ENCODE measurements around the gene STAMBPL1.
"Not testable (repeated sequence)": the region's sequence is repeated elsewhere in the genome, so short reads cannot be mapped to it uniquely, and the experiment has no call there.

Gene STAMBPL1

DNA sequence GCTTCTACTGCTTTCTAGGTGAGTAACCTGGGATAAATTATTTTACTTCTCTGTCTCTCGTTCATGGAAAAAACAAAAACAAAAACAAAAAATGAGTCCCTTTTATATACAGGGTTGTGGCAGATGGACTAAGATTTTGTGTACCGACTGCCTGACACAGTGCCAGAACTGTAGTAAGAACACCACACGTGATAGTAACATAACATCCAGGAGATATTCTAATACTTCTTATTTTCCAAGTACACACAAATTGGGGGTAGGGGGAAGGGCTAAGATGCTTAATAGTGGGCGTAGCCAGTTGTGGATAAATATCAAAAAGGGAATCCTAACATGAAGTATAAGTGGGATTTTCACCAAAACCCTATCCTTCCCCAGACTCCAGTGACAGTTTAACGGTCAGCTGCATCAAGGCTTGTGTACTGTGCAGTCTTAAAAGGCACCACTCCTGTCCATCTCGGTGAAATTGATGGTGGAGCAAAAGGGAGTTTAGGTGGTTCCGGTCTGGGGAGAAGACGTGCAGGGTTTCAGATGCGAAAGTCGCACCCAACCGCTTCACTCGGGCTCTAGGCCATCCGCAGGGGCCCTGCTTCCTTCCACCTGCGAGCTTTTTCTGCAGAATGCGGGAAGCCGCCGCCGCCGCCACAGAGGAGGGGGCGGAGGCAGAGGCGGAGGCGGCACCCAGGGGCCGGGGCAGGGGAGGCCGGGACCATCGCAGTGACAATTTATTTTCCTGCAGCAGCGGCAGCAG lies at the start of gene STAMBPL1:
Gene STAMBPL1, plus strand, starts transcription at position 712 of the 748 bp plus-strand sequence. CDS start 21,464 bp downstream, outside the sequence.
- DNase-seq, result peak; percentile 74

DNA sequence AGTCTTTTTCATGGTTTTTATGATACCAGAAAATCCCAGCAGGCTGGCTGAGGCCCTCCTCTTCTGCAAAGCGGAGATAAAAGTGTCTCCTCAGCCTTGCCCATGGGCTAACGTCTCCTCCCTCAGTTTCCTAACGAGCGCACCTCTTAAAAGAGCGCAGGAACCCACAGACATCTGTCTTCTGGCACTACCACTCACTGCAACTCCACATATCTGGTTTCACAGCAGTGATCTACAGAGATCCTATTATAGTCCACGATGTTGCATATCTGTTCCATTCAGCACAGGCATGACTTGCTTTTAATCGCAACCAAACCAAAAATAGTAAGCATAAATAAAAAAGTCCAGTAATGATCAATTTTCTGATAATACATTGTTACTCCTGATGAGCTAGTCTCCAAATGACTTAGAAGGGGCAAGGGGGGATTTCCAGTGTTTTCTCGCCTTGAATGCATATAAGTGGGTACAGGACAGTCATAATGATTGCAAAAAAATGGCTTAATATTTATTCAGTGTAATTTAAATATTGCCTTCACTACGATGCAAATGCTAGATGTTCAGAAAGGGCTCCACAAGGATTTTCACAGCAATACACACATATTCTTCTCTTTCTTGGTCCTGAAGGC lies 49.3 kb upstream of the STAMBPL1 start:
- DNase-seq, result peak; percentile 13

DNA sequence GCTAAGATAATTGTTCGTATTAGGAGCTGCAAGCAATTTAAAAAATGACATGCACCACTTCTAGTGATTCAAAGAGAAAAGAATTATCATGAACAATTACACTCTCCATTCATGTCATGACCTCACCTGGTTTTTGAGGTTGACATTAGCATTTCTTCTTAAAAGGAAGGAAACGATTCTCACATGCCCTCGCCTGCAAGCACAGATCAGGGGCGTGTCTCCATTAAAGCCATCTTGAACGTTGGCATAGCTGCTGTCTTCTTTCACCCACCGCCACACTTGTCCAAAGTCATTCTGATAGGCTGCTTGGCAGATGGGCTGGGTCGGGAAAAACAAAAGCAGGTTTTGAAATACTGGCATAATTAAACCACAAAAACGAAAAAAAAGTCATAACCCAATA lies 48.3 kb upstream of the STAMBPL1 start:
- DNase-seq, result peak; percentile 73

DNA sequence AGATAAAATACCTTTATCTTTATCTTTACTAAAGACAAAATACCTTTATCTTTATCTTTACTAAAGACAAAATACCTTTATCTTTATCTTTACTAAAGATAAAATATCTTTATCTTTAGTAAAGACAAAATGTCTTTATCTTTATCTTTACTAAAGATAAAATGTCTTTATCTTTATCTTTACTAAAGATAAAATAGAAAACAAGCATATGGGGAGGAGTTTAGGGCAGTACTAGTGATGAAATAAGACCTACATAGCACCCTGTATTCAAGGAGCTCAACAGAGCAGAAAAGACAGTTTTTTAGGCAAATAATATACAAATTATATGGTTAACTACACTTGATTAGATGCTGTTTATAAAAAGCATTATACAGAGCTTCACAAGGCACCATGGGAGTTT lies 47.7 kb upstream of the STAMBPL1 start:
- no peak for DNase-seq

DNA sequence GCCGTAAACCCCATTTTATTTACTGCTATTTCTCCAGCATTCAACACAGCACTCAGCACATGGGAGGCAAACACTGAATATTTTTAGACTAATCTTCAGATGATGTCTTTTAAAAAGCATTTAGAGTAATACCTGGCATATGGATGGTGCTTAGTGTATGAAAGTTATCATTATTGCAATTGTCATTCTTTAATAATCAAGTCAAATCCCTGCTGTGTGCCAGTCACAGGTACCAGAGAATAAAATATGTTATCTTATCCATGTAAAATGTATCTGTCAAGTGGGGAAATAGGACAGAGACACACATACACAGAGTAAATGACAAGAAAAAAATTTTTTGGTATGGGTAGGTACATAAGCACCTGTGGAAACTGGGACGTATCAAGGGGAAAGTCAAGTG lies 46.9 kb upstream of the STAMBPL1 start:
- DNase-seq, result no peak

DNA sequence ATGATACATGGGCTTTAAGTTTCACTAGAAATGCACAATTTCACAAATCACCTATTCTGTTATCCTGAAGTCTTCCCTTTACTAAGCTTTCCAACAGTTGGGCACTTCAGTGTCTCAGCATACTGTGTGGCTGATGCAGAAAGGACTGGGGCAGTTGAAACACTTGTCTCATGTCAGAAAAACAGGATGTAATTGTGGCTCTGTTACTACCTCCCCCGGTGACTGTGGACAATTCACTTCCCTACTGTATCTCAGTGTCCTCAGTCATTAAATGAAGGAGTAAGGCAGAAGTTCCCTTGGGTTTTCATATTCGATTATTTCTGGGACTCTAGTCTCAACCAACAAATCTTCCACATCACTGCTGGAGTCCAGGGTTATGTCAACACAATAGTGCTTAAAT lies 46.3 kb upstream of the STAMBPL1 start:
- no peak for DNase-seq

DNA sequence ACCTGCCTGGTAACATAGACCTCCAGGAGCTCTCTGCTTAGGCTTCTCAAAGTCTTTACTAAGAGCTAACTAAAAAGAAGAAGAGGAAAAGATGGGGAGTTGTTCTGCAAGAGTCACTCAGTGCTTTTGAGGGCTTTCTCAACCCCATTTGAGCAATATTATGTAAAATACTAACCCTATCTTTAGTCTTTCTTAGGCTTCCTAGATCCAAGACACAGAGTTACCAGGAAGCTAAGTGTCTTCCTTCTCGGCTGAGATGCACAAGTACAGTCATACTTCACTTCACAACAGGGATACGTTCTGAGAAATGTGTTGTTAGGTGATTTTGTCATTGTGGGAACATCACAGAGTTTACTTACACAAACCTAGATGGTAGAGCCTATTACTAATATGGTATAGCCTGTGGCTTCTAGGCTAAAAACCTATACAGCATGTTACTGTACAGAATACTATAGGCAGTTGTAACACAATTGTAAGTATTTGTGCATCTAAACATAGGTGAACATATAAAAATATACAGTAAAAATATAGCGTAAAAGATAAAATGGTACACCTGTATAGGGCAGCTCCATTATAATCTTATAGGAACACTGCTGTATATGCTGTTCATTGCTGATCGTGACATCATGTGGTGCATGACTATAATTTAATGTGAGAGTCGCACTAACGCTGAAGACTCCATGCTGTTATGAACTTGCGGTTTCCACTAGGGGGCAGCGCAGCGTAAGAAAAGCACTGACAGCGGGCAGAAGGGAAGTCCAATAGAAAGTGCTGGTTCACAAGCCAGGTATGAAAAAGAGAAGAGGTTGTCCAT lies 44.7 kb upstream of the STAMBPL1 start:
- DNase-seq, result peak; percentile 89

DNA sequence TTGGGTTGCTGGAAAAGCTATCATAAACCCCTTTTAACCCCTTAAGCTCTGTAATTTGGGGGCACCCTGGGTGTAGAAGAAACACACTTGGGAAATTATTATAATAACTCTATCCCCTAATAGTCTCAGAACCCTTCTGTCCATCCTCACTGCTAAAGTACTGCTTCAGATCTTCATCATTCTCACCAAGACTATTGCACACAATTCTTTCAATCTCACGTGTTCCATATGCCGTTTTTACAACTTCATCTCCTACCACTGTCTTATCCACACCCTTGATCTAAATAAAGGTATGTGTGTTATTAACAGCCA lies 44.2 kb upstream of the STAMBPL1 start:
- no peak for DNase-seq

DNA sequence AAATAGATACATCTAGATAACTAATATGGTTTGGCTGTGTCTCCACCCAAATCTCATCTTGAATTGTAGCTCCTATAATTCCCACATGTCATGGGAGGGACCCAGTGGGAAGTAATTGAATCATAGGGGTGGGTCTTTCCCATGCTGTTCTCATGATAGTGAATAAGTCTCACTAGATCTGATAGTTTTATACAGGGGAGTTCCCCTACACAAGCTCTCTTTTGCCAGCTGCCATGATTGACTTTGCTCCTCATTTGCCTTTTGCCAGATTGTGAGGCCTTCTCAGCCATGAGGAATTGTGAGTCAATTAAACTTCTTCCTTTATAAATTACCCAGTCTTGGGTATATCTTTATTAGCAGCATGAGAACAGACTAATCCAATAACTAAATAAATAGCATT lies 42.4 kb upstream of the STAMBPL1 start:
- not testable (repeated sequence) for DNase-seq

DNA sequence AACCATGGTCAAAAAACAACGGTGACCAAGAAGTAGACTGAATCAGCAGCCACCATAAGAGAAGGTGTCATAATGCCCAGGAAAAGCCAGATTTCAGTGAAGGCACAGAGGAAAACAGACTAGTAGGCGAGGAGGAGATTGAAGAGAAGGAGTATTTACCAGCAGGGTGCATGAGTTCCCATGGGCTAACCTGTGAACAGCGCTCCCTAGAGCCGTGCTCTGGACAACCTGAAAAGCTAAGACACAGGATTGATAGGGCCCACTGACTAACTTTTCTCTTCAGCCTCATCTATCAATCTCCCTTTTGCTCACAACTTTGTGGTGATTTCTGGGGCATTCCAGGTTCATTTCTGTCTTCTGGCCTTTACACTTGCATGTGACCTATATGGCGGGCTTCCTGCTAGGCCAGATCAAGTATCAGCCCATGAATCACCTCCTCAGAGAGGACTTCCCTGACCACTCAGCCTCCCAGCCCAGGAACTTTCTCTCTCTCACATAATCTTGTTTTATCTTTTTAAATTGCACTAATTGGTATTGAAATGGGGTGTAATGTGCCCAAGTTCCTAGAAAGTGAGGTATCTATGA lies 41.2 kb upstream of the STAMBPL1 start:
- DNase-seq, result no peak

DNA sequence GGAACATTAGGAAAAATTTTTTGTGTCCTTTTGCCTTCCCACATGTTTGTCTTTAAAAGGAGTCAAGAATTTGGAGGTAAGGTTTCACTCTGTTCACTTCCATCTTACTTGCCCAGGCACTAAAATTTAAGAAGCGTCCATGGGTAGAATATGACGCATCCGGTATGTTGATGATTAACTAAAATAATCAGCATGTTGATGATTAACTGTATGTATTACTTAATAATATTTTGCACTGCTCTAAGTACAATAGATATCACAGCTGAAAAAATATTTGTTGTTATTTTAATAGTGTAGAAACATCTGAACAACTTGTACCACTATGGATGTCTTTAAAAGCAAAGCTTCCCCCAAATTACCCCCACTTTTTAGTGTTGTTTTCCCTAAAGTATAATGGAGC lies 39.9 kb upstream of the STAMBPL1 start:
- no peak for DNase-seq

DNA sequence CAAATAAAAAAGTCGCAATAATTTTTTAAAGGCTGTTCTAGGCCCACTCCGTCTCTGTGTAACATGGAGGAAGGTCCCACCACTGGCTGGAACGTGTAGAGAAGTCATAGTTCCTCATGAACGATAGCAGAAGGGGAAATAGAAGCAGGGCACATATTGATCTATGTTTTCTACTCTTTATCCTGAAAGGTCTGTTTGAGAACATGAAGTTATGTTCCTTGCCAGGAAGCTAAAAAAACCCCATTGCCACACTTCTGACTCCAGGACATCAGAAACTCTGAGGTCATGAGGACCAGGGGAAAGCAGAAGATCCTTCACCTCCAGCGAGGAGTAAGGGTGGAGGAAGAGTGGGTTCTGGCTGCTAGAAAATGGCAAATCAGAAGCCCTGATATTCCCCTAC lies 39.2 kb upstream of the STAMBPL1 start:
- DNase-seq, result no peak

DNA sequence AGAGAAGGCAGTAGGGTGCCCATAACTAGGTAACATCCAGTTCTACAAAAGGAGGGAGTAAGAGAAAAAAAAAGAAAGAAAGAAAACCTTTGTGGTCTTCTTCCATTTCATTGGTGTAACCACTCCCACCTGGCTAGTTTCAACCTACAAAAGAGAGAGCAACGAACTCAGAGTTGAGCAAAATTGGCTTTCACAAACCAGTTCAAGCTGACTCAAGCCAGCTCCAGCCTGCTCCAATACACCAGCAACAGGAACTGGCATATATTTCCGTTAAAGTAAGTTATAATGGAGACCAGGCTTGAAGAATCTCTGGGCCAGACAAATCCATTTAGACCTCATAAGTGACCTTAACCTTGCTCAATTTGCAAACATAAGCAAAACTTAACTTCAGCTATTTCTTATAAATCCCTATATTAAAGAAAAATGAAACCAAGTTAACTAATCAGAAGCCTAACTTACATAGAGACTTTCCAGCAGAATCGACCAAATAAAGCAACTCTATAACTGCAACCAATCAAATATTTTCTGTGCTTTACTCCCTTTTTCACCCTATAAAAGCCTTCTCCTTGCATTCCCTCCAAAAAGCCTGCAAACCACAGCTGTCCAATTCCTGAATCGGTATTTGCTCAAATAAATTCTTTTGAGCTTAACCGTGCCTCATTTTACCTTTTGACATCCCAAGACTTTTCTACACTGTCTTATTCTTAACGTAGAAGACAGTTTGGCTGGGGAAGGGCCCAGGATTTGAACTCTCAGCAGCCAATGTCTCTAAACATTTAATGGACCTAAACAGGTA lies 38.5 kb upstream of the STAMBPL1 start:
- DNase-seq, result no peak

DNA sequence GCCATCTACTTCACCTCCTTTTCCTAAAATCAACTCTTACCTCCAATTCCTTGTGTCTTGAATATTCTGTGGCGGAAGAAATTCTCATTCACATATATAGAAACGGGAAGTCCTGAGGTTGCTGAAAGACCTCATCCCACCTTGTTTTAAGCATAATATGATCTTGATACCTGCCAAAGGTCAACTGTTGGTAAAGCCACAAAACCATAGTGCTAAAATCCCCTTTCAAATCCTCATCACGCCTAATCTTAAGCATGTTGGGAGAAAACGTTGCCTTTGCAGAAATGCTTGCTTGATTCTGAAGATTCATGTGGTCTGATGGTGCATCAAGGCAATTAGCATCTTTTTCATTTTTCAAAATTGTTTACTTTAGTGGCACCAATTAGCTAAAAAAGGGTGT lies 36.9 kb upstream of the STAMBPL1 start:
- no peak for DNase-seq

DNA sequence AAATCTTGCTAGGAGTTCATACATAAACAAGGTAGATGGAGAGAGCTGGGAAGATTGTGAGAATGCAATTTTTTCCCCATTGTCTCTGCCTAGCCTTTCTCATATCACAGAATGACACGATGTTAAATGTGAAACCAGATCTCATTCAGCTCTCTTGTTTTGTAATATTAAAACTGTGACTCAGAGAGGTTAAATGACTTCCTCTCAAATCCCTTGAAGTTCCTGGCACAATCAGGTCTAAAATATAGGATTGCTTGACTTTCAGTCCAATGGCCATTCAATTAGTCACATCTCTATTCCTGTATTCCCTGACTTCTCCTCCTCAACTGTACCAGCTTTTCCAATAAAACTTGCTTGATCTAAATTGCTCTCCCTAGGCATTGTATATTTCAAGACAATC lies 31.5 kb upstream of the STAMBPL1 start:
- DNase-seq, result no peak

DNA sequence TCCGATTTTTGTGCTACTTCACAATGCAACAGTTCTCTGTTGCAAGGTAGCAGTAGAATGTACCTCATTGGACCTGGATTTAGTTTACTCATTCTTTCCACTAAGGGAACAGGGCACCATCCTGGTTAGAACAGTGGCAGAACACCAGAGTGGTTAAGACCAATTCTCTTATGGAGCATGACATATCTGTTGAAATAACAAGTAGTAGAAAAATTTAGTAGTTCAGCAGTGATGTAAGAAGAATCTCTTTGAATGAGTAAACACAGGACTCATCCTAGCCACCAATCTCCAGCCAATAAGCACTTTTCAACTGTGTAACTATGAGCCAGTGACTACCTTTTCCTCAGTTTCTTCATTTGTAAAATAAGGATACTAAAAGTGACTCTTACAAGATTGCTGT lies 30.8 kb upstream of the STAMBPL1 start:
- no peak for DNase-seq

DNA sequence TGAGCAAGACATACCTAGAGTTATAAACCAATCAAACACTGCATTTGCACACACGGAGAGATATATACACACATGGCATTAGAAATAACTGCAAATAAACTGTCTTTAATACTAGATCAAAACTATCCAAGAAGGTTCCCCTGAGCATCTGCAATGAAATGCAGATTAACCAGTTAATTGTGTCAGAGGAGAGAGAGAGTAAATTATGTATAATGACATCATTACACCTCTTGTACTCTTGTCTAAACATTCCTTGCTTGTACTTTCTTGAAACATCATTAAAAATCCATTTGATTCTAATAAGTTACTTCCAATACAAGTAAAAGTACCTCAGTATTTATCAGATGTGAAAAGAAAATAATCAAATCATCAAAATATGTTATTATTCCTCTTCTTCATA lies 29.3 kb upstream of the STAMBPL1 start:
- DNase-seq, result no peak

DNA sequence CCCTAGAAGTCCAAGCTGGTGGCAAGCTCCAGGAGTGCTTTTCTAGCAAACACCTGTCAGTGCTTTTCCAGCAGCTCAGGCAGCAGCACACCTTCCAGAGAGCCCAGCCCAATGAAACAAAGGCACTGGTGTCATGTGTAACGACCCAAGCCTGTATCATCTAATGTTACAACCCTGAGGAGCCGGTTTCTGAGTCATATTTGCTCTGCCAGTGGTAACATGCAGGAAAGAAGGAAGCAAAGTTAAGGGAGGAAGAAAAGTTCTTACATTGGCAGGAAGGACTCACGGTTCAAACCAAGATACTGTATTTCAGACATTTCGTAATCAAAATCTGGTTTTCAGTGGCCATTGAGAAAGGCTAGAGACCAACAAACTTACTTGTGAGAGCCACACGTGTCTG lies 28.3 kb upstream of the STAMBPL1 start, which contains the start of gene ANKRD22:
Gene ANKRD22, minus strand, starts transcription at position 139 of the 400 bp plus-strand sequence. CDS start 237 bp downstream, outside the sequence.
- DNase-seq, result no peak

DNA sequence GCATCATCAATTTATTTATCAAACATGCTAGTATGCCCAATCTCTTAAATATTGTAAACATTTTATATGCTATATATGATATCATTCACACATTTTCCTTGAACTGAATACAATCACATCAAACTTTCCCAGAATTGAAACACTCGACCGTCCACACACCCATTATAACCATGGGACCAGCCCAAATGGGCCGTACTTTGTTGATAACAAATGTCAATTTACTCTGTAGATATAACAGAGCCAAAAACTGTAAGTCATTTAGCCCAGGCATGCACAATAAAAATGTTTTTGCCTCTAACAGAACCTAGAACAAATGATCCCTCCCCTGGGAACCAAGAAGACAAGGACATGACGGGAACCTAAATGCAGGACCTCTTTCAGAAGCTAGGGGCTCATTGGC lies 27.7 kb upstream of the STAMBPL1 start:
- no peak for DNase-seq

DNA sequence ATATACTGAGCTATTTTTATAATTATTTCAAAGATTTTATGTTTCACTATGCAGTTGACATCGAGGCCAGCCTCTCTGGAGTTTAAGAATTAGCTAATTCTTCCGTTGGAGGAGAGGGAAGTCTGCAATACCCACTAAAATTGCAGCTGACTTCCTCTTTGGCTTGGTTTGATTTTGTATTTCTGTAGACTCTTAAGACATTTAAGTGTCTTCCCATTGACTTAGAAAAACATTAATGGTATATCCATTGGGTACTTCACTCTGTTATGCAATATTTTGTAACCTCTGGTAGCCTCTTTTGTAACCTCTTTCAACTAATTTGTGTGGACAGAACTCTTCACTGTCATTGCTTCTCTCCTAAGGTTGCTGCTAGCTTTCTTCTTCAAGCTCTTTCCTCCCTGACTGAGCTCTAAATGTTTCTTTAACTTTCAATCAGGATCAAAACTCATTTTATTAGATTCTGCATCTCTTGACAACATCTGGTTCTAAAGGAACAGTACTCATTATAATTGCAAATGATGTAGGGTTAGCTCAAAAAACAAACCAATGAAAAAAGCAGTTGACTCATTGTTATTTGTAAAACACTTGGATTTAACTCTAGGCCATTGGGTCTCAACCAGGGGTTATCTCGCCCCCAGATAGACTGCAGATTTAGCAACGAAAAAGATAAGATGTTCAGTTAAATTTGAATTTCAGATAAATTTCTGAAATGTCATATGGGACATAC lies 26.7 kb upstream of the STAMBPL1 start:
- DNase-seq, result no peak

DNA sequence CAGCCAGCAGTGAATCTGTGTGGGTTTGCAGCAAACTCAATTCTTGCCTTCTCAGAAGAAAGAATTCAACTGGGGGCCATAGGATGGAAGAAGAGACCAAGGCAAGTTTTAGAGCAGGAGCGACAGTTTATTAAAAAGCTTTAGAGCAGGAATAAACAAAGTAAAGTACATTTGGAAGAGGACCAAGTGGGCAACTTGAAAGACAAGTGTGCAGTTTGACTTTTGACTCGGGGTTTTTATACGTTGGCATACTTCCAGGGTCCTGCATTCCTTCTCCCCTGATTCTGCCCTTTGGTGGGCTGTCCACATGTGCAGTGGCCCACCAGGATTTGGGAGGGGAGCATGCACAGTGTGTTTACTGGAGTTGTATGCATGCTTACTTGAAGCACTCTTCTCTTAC lies 25.4 kb upstream of the STAMBPL1 start:
- DNase-seq, result no peak

DNA sequence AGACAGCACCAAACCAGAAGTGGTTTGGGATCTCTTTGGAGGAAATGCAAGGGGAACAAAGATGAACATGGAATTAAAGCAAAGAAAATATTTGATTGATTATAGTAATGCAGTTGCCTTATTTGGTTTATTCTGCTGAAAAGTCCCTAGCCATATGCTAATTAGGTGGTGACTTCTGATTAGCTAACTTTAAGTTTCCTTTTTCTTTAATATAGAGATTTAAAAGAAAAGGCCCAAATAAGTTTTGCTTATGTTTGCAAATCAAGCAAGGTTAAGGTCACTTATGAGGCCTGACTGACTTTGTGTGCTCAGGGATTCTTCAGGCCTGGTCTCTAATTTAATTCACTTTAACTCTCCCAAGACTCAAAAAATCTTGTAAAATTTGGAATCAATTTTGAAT lies 22.2 kb upstream of the STAMBPL1 start:
- no peak for DNase-seq
